ENCODE data around the gene CD180. TPM values are rescaled to one million over a fixed set of nuclear protein-coding genes. Genes with fewer than 3 reads are reported as not detected.
A peak's percentile ranks its signal among the peaks of the same experiment; 100 is the strongest.

CD180 gene
- total RNA-seq, 2 donors from 2014 or later: 0.30 to 1.4 TPM

DNA sequence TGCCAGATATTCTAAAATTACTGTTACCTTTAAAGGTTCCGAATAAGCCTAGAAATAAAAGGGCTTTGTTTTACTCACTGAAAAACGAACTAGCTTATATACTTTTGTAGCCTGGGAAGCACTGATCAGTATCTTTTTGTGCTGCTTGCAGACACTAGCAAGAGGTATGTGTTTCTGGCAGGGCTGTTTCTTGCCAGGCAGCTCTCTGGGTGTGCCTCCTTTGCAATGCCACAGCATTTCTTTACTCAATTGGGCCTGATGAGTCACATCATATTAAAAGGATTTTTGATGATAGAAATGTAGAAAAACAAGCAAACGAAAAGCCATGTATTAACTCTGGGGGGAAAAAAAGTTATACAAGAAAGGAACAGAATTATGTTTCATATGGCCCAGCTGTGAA, 35.6 kb downstream of the CD180 start:
- intact Hi-C loops (cut with DNase I): no loop called here
- Histone ChIP-seq H3K27me3 (no peaks in the 10 kb centered on the region), H3K4me3 (no peak overlapping the region)

GRCh38 chr5:67160272-67160671, 36.3 kb downstream of the CD180 start:
- intact Hi-C loops (cut with DNase I): no loop called here
- H3K9ac ChIP-seq (ENCODE audit: low read depth in 2 of 2, low read length in 2 of 2): no peak overlapping the region
- DNase-seq: no peak
- TF ChIP-seq, protein P1, sequence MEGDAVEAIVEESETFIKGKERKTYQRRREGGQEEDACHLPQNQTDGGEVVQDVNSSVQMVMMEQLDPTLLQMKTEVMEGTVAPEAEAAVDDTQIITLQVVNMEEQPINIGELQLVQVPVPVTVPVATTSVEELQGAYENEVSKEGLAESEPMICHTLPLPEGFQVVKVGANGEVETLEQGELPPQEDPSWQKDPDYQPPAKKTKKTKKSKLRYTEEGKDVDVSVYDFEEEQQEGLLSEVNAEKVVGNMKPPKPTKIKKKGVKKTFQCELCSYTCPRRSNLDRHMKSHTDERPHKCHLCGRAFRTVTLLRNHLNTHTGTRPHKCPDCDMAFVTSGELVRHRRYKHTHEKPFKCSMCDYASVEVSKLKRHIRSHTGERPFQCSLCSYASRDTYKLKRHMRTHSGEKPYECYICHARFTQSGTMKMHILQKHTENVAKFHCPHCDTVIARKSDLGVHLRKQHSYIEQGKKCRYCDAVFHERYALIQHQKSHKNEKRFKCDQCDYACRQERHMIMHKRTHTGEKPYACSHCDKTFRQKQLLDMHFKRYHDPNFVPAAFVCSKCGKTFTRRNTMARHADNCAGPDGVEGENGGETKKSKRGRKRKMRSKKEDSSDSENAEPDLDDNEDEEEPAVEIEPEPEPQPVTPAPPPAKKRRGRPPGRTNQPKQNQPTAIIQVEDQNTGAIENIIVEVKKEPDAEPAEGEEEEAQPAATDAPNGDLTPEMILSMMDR (IDR thresholded peaks at IDR 0.05): no peak
- H3K9me3 ChIP-seq: no peaks in the 10 kb centered on the region
- no peak overlapping the region for H3K4me3 ChIP-seq
- no peak overlapping the region for H3K27ac ChIP-seq
- H3K36me3 ChIP-seq: no peaks in the 10 kb centered on the region
- no peaks in the 10 kb centered on the region for H3K4me1 ChIP-seq
- H3K27me3 ChIP-seq: no peaks in the 10 kb centered on the region

More for the DNA sequence above, 35.6 kb downstream of the CD180 start:
- H3K9ac ChIP-seq (ENCODE audit: low read depth in 2 of 2, low read length in 2 of 2): no peak overlapping the region
- TF ChIP-seq, protein P1 (IDR thresholded peaks at IDR 0.05): no peak
- no peaks in the 10 kb centered on the region for H3K36me3 ChIP-seq
- H3K27ac ChIP-seq: no peak overlapping the region
- H3K9me3 ChIP-seq: no peaks in the 10 kb centered on the region
- H3K4me1 ChIP-seq: peaks cover 4% of the 10 kb centered on the region
- DNase-seq: no peak

DNA sequence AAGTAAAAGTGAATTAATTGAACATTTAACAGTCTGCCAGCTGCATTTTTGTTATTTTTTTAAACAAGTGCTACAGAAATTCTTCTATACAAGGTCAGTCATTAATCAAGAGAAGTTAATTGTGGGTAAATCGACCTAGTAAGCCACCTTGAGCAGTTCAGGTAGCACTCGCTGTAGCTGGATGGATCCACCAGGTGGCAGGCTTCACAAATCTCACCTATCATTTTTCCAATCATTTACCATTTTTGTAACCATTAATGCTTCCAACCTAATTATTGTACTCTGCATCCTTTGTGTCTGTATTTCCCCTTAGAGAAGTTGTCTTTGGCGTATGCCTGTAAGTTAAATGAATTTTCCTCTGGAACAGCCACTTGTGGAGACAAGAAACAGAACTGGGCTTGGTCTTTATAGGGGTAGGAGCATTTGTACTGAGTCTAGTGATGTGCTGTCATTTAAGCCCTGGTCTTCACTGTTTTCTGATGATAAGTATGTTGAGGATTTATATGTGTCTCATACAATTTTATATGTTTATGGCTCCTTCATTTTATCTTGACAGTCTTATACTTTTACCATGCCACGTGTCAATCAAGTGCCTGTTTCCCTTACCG, 39.5 kb downstream of the CD180 start:
- H3K27me3 ChIP-seq: no peaks in the 10 kb centered on the region
- DNase-seq: no peak
- TF ChIP-seq, protein P1 (IDR thresholded peaks at IDR 0.05): peak; percentile 85
- no peak overlapping the region for H3K9ac ChIP-seq (ENCODE audit: low read depth in 2 of 2, low read length in 2 of 2)
- intact Hi-C loops (cut with DNase I): loop anchor here (5.0 kb wide), 1 partner anchor 345 kb away; no protein-coding TSS in a partner anchor
- H3K27ac ChIP-seq: no peak overlapping the region
- H3K4me1 ChIP-seq: no peaks in the 10 kb centered on the region
- no peaks in the 10 kb centered on the region for H3K36me3 ChIP-seq
- no peaks in the 10 kb centered on the region for H3K9me3 ChIP-seq
- H3K4me3 ChIP-seq: no peak overlapping the region

DNA sequence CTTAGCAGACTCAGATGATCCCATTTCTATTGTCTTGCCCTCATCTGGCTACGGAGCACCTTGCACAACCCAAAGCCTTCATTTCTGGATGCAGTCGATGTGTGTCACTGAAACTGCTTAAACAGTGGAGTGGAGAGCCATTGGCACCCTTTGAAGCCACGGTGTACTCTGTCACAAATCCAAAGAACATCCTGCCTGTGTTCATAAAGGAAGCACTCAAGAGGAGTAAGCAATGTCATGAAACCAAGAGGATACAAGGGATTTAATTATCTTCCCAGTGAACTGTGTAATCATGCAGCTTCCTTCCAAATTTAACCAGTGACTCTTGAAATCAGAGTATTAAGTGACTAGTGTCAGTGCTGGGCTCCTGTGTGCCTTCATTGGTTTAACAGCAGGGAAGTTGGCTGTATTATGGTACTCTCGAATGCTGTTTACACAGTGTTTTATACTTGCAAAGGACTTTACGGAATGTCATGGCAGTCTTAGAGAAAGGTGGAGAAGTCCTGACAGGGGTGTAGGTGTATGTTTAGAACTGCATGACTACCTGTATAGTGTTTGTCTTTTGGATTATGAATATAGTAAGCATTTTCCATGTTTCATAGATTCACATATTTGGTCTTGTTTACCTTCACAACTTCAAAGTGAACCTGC, 41.9 kb downstream of the CD180 start:
- Histone ChIP-seq H3K4me1 (no peaks in the 10 kb centered on the region), H3K9me3 (no peaks in the 10 kb centered on the region), H3K27ac (no peak overlapping the region), H3K27me3 (no peaks in the 10 kb centered on the region), H3K9ac (ENCODE audit: low read depth in 2 of 2, low read length in 2 of 2) (no peak overlapping the region), H3K4me3 (no peak overlapping the region), H3K36me3 (no peaks in the 10 kb centered on the region)
- intact Hi-C loops (cut with DNase I): loop anchor here (5.0 kb wide), 1 partner anchor 342 kb away; no protein-coding TSS in a partner anchor
- TF ChIP-seq, protein P1 (IDR thresholded peaks at IDR 0.05): no peak
- DNase-seq: no peak

GRCh38 chr5:67153292-67153691, 43.3 kb downstream of the CD180 start:
- H3K27ac ChIP-seq: no peak overlapping the region
- H3K4me3 ChIP-seq: no peak overlapping the region
- intact Hi-C loops (cut with DNase I): no loop called here
- TF ChIP-seq, protein P1 (IDR thresholded peaks at IDR 0.05): no peak
- no peak for DNase-seq
- H3K9ac ChIP-seq (ENCODE audit: low read depth in 2 of 2, low read length in 2 of 2): no peak overlapping the region
- H3K4me1 ChIP-seq: no peaks in the 10 kb centered on the region
- no peaks in the 10 kb centered on the region for H3K27me3 ChIP-seq
- H3K36me3 ChIP-seq: no peaks in the 10 kb centered on the region
- no peaks in the 10 kb centered on the region for H3K9me3 ChIP-seq

All from colonic mucosa (tissue), 4 donors.